GM19023 (cell line): ENCODE measurements around the gene TRO.

Experiments used
- ATAC-seq: cut with Tn5 transposase; IDR thresholded peaks from one replicate; pipeline ENCODE4 v1.9.1; 2021; ENCODE audit warnings: mild to moderate bottlenecking, moderate library complexity; ENCODE audit not compliant: unreplicated experiment

Gene TRO, protein sequence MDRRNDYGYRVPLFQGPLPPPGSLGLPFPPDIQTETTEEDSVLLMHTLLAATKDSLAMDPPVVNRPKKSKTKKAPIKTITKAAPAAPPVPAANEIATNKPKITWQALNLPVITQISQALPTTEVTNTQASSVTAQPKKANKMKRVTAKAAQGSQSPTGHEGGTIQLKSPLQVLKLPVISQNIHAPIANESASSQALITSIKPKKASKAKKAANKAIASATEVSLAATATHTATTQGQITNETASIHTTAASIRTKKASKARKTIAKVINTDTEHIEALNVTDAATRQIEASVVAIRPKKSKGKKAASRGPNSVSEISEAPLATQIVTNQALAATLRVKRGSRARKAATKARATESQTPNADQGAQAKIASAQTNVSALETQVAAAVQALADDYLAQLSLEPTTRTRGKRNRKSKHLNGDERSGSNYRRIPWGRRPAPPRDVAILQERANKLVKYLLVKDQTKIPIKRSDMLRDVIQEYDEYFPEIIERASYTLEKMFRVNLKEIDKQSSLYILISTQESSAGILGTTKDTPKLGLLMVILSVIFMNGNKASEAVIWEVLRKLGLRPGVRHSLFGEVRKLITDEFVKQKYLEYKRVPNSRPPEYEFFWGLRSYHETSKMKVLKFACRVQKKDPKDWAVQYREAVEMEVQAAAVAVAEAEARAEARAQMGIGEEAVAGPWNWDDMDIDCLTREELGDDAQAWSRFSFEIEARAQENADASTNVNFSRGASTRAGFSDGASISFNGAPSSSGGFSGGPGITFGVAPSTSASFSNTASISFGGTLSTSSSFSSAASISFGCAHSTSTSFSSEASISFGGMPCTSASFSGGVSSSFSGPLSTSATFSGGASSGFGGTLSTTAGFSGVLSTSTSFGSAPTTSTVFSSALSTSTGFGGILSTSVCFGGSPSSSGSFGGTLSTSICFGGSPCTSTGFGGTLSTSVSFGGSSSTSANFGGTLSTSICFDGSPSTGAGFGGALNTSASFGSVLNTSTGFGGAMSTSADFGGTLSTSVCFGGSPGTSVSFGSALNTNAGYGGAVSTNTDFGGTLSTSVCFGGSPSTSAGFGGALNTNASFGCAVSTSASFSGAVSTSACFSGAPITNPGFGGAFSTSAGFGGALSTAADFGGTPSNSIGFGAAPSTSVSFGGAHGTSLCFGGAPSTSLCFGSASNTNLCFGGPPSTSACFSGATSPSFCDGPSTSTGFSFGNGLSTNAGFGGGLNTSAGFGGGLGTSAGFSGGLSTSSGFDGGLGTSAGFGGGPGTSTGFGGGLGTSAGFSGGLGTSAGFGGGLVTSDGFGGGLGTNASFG (N-terminal part only)

DNA sequence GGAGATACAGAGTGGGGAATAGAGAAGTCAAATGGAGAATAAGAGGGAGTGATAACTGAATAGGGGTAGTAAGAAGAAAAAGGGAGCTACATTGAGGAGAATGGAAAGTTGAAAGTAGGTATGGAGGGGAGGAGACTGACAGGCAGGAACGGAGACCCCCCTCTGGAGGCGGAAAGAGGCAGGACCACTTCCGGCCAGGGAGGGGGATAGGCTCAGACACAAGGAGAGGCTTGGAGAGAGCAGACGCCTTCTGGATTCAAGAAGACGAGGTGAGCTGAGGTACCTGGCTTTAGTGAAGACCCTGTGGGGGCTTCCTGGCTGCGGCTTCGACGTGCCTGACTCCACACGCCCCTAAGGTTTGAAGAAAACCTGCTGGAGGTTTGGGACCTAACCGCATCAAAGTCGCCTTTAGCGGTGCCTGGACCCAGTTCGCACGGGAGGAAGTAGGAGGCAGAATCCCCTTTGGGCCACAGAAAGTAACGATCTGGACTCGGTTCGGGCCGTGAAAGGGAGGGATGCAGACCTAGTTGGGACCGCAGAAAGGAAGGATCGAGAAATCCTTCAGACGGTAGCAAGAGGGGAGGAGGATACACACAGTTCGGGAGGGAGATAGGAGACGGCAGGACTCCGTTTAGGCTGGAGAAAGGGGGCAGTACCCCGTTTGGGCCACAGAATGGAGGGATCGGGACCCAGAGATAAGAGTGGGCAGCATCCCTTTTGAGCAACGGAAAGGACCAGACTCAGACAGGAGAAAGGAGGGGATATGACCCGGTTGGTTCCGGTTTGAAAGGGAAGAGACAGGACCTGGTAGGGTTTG, at the start of gene TRO:
TSS of gene TRO (plus strand) at position 215 of the 817 bp plus-strand sequence. CDS start 1,423 bp downstream, outside the sequence.
- no peak for ATAC-seq

- ATAC-seq: no peak
Measured at GRCh38 chrX:54885740-54886139, 34.9 kb upstream of the TRO start.

GRCh38 chrX:54891573-54891972, 29.1 kb upstream of the TRO start:
- ATAC-seq: no peak

- ATAC-seq: no peak
Measured at GRCh38 chrX:54894159-54894558, 26.5 kb upstream of the TRO start.

- ATAC-seq: no peak
Measured at GRCh38 chrX:54909941-54910340, 10.7 kb upstream of the TRO start.

GRCh38 chrX:54921427-54922021, 900 bp downstream of the TRO start:
- ATAC-seq: no peak

- no peak for ATAC-seq
Measured at GRCh38 chrX:54922547-54922946, 1.9 kb downstream of the TRO start.

DNA sequence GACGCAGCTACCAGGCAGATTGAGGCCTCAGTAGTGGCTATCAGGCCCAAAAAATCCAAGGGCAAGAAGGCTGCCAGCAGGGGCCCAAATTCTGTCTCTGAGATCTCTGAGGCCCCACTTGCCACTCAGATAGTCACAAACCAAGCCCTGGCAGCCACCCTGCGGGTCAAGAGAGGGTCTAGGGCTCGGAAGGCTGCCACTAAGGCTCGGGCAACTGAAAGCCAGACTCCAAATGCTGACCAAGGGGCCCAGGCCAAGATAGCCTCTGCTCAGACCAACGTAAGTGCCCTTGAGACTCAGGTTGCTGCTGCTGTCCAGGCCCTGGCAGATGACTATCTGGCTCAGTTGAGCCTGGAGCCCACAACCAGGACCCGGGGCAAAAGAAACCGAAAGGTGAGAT, 2.8 kb downstream of the TRO start:
- ATAC-seq: no peak

DNA sequence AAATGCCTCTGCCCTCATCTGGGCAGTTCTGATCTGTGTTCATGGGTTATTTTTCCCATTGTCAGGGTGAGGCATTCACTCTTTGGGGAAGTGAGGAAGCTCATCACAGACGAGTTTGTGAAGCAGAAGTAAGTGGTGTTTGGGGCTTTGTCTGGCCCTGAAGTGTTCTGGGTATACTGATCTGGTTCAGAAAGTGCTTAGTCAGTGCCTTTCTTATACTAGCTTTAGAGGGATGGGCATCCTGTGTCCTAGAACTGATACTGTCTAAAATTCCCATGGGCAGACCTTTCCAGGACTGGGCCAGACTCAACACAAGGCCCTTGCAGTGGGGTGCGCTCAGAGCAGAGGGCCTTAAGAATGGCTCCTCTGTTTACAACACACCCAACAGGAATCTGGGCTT, 6.4 kb downstream of the TRO start:
- ATAC-seq: no peak

- no peak for ATAC-seq
Measured at GRCh38 chrX:54928876-54929275, 8.3 kb downstream of the TRO start.

GRCh38 chrX:54930291-54931049, 9.8 kb downstream of the TRO start:
- ATAC-seq: no peak

DNA sequence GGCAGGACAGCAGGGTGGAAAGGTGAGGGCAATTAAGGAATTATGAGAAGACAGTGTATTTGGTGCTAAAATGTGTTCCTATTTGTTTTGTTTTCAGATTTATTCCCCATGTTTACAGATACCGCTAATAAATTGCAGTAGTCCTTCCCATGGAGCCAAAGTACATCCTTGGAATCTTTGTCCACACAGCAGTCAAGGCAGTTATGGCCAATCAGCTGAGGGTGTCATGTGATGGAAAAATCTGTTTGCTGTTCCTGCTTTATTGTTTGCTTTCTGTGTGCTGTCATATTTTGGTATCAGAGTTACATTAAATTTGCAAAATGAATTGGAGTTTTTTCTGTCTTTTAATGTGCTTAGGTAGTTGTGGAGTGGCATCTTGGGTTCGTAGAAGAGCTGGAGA, 10.5 kb downstream of the TRO start:
- no peak for ATAC-seq

- no peak for ATAC-seq
Measured at GRCh38 chrX:54933150-54933826, 12.7 kb downstream of the TRO start.

DNA sequence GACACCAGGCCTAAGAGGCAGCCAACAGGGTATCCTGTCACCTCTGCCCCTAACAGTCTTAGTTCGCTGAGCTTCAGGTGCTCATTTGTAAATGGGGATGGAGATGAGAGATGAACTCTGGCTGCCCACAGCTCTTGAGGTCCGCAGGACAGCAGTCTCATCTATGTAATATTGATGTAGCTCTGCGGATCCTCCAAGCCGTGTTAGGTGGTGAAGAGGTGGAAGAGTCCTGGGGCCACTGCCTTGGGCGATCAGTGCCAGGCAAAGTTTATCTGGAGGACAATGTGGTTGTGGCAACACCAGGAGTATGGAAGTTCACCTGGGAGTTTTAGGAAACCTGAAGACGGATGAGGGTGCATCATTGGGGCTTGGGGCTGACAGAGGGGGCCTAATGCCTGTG, 13.4 kb downstream of the TRO start:
- no peak for ATAC-seq

GRCh38 chrX:54934890-54935289, 14.3 kb downstream of the TRO start:
- ATAC-seq: no peak

DNA sequence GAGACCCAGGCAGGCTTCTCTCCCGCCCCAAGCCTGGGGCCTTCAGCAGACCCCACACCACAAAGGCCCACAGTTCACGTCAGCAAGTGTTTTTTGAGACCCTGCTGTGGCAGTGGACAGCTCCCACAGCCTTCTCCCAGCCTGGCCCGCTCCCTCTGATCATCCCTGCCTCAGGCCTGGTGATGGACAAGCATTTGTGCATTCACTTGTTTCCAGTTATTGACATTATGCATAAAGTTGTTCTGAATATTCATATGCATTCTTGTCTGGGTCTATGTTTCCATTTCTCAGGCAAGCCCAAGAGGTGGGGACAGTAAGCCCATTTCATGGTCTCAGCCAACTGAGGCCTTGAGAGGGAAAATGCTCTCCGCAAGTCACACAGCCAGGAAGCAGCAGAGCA, 14.7 kb downstream of the TRO start:
- ATAC-seq: no peak

DNA sequence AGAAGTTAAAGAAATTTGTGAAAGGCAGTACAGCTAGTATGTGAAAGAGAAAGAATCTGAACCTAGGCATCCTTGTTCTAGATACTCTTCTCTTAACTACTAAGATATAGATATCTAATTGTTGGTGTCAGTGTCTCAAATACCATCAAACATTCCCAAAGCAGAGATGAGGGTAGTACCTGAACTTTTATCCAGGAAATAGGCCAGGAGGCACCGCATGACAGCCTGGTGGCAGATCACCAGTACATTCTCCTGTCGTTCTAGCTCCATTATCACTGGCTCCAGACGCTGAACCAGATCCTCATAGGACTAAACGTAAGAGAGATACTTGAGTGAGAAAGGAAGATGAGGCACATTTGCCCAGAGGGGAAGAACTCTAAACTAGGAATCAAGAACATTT, 16.8 kb downstream of the TRO start:
- ATAC-seq: no peak

GRCh38 chrX:54944816-54945215, 24.2 kb downstream of the TRO start:
- no peak for ATAC-seq

DNA sequence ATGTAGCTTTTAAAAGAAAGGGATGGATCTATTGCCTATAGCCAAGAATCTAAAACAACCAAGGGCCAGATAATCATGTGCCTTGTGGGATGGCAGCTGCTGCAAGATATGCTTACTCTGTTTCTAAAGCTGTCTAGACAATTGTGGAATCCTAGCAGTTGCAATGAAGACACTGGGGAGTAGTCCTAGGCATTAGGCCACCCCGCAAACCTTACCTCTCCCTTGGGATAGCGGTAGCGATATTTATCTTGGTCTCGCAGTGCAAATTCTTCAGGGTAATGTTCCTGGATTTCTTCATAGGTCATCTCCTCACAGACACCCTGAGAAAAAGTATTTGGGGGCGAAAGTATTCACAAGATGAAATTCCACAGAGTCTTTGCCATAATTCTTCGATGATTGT, 24.6 kb downstream of the TRO start:
- no peak for ATAC-seq
